Activated gamma-delta T cell (primary cell): ENCODE data around the gene CABP1.
A peak's percentile ranks its signal among the peaks of the same experiment; 100 is the strongest.
"Not testable (repeated sequence)": the region's sequence is repeated elsewhere in the genome, so short reads cannot be mapped to it uniquely, and the experiment has no call there.

Source experiments
- DNase-seq: peaks from one replicate; lab custom pipeline; 2025; lab: John Stamatoyannopoulos, UW

The CABP1 gene

DNA sequence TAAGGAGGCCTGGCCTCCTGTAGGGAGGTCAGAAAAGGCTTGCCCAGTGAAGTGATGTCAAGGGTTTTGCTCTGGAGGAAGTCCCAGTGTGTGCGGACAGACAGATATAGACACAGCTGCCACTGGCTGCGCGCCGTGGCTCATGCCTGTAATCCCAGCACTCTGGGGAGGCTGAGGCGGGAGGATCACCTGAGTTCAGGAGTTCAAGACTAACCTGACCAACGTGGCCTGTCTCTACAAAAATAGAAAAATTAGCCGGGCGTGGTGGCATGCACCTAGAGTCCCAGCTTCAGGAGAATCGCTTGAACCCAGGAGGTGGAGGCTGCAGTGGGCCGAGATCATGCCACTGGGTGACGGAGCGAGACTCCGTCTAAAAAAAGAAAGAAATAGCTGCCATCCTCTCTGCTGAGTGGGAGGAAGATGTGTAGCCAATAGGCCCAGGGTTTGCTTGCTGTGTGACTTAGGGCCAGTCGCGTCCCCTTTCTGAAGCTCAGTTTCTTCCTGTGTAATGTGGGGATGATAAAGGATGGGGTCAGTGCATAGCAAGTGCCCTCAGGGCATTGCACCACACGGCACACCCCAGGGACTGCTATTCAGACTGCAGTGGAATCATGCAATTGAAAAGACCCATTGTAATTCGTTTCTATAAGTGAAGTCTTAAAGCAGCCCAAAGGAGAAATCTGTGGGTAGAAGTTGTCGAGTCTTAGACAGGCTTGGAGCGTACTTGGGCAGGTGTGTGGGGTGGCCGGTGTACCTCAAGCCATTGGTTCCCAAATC is 27.9 kb downstream of the CABP1 start:
- no peak for DNase-seq

GRCh38 chr12:120668868-120669840 is 28.7 kb downstream of the CABP1 start:
- no peak for DNase-seq

- not testable (repeated sequence) for DNase-seq
Observed at GRCh38 chr12:120670237-120670636, 29.8 kb downstream of the CABP1 start.

- no peak for DNase-seq
Observed at GRCh38 chr12:120670667-120671066, 30.2 kb downstream of the CABP1 start.

GRCh38 chr12:120674097-120674636 is 33.7 kb downstream of the CABP1 start:
- no peak for DNase-seq

GRCh38 chr12:120677765-120678473 is 37.5 kb downstream of the CABP1 start:
- no peak for DNase-seq

DNA sequence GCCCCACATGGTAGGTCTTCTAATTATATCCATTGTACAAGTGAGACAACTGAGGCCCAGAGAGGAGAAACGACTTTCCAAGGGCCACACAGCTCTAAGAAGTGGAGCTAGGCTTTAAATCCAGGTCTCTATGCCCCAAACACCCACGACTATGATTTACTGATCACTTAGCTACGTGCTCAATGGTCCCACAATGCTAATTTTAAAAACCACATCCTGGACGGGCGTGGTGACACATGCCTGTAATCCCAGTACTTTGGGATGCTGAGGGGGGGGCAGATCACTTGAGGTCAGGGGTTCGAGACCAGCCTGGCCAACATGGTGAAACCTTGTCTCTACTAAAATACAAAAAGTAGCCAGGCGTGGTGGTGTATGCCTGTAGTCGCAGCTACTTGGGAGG is 38.1 kb downstream of the CABP1 start:
- DNase-seq = no peak

DNA sequence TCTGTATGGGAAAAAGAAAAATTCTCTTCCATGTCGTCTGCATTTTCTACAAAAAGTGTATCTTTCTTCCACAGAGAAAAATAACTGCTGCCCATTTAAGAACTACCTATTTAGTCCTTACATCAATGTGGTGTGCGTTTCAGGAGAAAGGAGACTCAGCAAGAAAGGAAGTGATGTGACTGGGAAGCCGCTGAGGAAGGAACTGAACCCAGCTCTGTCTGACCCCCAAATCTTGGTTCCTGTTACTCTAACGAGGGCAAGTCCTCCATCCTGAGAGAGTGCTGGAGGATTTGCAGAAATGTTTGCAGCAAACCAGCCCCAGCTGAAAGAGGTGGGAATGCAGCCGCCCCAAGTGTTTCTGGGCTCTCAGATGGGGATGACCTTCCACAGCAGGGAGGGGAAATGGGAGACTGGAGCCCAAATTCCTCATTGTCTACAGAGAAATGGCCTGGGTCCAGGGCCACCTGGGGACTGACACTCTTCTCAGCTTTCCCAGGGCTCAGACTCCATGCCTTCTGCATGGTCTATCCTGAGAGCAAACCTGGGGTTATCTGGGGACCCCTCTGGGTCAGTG is 39.8 kb downstream of the CABP1 start:
- DNase-seq = no peak

GRCh38 chr12:120684523-120684932 is 44.1 kb downstream of the CABP1 start:
- DNase-seq = no peak

DNA sequence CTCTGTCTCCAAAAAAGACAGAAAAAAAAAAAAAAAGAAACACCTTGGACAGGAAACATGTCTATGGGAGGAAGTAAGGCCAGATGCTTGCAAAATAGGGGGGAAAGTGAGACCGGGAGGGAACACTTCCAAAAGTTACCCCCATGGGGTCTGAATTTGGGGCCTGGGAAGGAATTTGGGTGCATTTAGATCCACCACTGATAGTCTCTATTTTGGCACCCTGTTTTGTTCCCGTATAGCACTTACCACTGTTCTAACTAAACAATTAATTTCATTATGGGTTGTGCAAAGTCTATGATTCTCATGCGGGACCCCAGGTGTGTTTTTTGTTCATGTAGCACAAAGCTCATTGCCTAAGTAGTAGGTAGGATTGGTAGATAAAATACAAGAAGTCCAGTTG is 45.1 kb downstream of the CABP1 start:
- DNase-seq = no peak

DNA sequence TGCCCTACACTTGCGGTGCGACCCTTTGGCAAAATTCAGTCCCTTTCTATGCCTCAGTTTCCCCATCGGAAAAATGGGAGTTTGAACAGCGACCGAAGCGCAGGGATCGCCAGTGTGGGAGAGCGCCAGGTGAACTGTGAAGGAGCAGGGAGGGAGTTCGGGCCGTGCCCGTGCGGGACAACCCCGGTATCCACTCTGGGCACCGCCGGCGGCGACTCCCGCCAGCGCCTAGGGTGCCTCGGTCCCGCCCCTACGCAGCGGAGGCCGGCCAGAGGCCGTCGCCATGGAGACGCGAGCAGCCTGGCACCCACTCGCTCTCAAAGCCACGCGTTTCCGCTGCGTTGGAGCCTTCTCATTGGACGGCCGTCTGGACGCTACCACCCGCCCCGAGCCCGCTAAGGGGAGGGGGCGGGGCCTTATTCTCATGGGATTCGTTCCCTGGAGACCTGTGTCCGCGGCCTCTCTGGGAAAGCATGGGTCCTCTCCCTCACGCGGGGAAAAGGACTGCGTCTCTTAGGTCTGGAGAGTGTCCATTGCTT is 45.8 kb downstream of the CABP1 start:
- DNase-seq = peak; percentile 91

GRCh38 chr12:120686690-120687577 is 46.5 kb downstream of the CABP1 start, which contains the start of gene MLEC:
TSS of gene MLEC (plus strand) at chr12:120687149. CDS start at chr12:120687297, 148 bp downstream.
- peak; percentile 99 for DNase-seq

DNA sequence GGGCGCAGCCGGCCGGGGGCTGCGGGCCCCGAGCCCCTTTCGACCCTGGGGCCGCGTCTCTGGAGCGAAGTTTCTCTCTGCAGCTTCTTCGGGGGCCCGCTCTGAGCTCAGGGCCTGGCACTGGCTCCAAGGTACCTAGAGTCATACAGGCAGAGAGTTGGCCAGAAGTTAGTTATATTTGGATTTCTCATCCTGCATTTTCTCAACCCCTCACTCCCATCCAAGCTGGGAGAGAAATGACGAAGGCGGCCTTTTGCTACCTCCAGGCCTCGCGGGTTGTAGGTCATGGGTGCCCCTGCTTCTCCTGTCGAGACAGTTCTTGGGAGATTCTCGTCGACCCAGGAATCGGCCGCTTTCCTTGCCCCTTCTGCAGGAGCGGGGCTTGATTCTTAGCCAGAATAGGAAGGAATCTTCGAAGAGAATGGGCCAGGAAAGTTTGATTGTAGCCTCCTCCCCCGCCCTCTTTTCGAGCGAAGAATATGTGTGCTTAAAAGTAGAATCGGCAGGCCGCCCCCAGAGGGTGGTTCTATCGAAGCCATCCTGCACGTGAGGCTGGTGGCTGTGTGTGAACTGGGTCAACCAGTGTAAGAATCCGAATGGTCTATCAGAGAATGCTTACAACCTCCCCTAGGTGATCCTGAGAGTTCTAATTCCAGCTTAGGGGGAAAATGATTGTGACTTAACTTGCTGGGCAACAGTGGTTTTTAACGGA is 47.3 kb downstream of the CABP1 start:
- DNase-seq = no peak

- DNase-seq = no peak
Observed at GRCh38 chr12:120688527-120689071, 48.2 kb downstream of the CABP1 start.

- no peak for DNase-seq
Observed at GRCh38 chr12:120689397-120690082, 49.1 kb downstream of the CABP1 start.

GRCh38 chr12:120690083-120690450 is 49.6 kb downstream of the CABP1 start:
- no peak for DNase-seq

GRCh38 chr12:120690978-120691377 is 50.6 kb downstream of the CABP1 start:
- no peak for DNase-seq

DNA sequence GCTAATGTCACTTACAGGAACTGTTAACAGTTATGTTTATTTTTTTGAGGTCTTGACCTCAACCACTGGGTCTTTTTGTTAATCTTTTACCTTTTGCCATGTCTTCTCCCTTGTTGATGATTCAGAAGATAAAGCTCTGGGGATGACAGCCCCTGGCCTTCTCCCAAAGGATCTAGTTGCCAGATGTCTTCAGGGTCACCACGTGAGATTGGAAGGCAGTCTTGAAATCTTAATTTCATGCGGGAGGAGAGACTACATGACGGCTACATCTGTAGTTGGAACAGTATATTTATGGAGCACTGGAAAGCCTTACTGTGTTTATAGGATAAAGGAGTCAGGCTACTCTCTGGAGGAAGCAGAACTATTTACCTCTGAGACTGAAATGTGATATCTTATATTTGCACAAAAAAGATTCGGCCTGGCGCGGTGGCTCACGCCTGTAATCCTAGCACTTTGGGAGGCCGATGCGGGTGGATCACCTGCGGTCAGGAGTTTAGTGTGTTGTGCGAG is 52.2 kb downstream of the CABP1 start:
- DNase-seq = no peak
